Measurements from ENCODE around the gene F10.

GRCh38 chr13:113157929-113158747 is 35.5 kb downstream of the F10 start, which contains the start of gene PROZ:
- TF ChIP-seq FOXK2 (IDR thresholded peaks at IDR 0.05), result no peak
- no peak for TF ChIP-seq FOXM1 (IDR thresholded peaks at IDR 0.05; ENCODE audit: borderline replicate concordance)
- TF ChIP-seq BHLHE40 (IDR thresholded peaks at IDR 0.05; ENCODE audit: borderline replicate concordance), result no peak
- TF ChIP-seq PKNOX1 (IDR thresholded peaks at IDR 0.05), result no peak
- no peak for TF ChIP-seq SP1 (IDR thresholded peaks at IDR 0.05)

All from HEK293T (cell line).